Smooth muscle cell (in vitro differentiated cells): ENCODE results near the gene SEMA6D. TPM values are rescaled to one million over a fixed set of nuclear protein-coding genes. Genes with fewer than 3 reads are reported as not detected.

Source experiments
- DNase-seq: peaks from one replicate; lab custom pipeline; 2025; ENCODE audit not compliant: unreplicated experiment; lab: John Stamatoyannopoulos, UW
- H2AFZ ChIP-seq: fragments of 200-600 bp; sonication (generic); 2 replicates; pipeline ENCODE4 v1.6.0; 2016; ENCODE audit warnings: antibody characterized with exemption, low read depth, mild to moderate bottlenecking
- H3F3A ChIP-seq: fragments of 200-600 bp; sonication (generic); 2 replicates; pipeline ENCODE4 v1.6.0; 2017; ENCODE audit warnings: antibody characterized with exemption, low read depth
- H3K27ac ChIP-seq: fragments of 200-600 bp; sonication (generic); 2 replicates; pipeline ENCODE4 v1.5.1; 2016; ENCODE audit warnings: low read depth, mild to moderate bottlenecking
- H3K27me3 ChIP-seq: fragments of 200-600 bp; sonication (generic); 2 replicates; pipeline ENCODE4 v1.6.1; 2016; ENCODE audit warnings: low read depth, mild to moderate bottlenecking
- H3K36me3 ChIP-seq: fragments of 200-600 bp; sonication (generic); 2 replicates; pipeline ENCODE4 v1.5.1; 2016; ENCODE audit warnings: low read depth
- H3K4me1 ChIP-seq: fragments of 200-600 bp; sonication (generic); 2 replicates; pipeline ENCODE4 v1.5.1; 2016; ENCODE audit warnings: low read depth
- H3K4me2 ChIP-seq: fragments of 200-600 bp; sonication (generic); 2 replicates; pipeline ENCODE4 v1.6.0; 2016; ENCODE audit warnings: mild to moderate bottlenecking
- H3K4me3 ChIP-seq: fragments of 200-600 bp; sonication (generic); 2 replicates; pipeline ENCODE4 v1.5.1; 2016; ENCODE audit warnings: mild to moderate bottlenecking
- H3K79me2 ChIP-seq: fragments of 200-600 bp; sonication (generic); 2 replicates; pipeline ENCODE4 v1.6.0; 2016; ENCODE audit warnings: low read depth, mild to moderate bottlenecking
- H3K9ac ChIP-seq: fragments of 200-600 bp; sonication (generic); 2 replicates; pipeline ENCODE4 v1.6.0; 2016; ENCODE audit warnings: low read depth
- H3K9me3 ChIP-seq: fragments of 200-600 bp; sonication (generic); replicated peaks from 2 replicates; pipeline ENCODE4 v1.5.1; 2016; ENCODE audit warnings: low read depth
- H4K20me1 ChIP-seq: fragments of 200-600 bp; sonication (generic); 2 replicates; pipeline ENCODE4 v1.6.0; 2016; ENCODE audit warnings: low read depth
- WGBS: methylation state at CpG from one replicate; pipeline ENCODE4 v1.1.7; 2016; ENCODE audit warnings: low lambda C conversion rate; 5-methylcytosine and 5-hydroxymethylcytosine counted together
- polyA plus RNA-seq: library from polyadenylated mRNA; unstranded; fragments of >200 nt; fragmentation: Nextera tagmentation; extraction: Ambion mirVana; gene quantifications from 2 replicates; pipeline ENCODE4 v1.2.1, GENCODE V29; 2016
- total RNA-seq: library from RNA; depleted of rRNA; stranded (reverse); fragments of >200 nt; gene quantifications from 2 replicates; pipeline ENCODE4 v1.2.3, GENCODE V29; 2014
- TF ChIP-seq, protein P1 (sequence below): fragments of 200-600 bp; sonication (generic); IDR thresholded peaks from 2 replicates; pipeline ENCODE4 v1.5.1; 2017; ENCODE audit warnings: borderline replicate concordance, mild to moderate bottlenecking, antibody characterized with exemption; ENCODE audit not compliant: insufficient read depth, poor library complexity, severe bottlenecking

The SEMA6D gene
- total and polyA plus RNA-seq, 2 experiments from 2014 or later, result 31.4 to 44.9 TPM

DNA sequence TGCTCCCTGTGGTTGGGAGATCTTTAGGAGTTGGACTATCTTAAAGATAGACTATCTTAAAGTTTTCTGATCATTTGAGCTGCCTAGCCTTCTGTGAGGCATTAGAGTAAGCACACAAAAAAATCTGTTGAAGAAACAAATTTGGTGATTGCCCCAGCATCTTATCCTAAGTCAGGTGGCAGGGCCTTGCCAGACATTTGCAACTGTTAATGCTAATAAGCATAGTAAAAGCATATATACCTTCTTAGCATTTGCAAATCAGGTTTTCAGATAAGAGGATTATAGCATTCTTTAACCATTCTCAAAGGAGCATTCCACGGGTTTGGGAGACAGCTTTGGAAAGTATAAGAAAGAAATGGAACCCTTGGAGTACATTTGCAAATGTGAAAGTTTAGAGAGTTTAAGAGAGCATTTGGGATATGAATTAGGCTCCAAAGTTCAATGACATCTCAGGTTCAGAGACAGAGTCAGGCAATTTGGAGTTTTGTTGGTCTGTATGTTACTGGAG, 61.0 kb downstream of the SEMA6D start:
- DNase-seq, result no peak
- no peaks in the 10 kb centered on the region for H3K9me3 ChIP-seq
- no peak overlapping the region for H3K4me2 ChIP-seq
- TF ChIP-seq, protein P1, sequence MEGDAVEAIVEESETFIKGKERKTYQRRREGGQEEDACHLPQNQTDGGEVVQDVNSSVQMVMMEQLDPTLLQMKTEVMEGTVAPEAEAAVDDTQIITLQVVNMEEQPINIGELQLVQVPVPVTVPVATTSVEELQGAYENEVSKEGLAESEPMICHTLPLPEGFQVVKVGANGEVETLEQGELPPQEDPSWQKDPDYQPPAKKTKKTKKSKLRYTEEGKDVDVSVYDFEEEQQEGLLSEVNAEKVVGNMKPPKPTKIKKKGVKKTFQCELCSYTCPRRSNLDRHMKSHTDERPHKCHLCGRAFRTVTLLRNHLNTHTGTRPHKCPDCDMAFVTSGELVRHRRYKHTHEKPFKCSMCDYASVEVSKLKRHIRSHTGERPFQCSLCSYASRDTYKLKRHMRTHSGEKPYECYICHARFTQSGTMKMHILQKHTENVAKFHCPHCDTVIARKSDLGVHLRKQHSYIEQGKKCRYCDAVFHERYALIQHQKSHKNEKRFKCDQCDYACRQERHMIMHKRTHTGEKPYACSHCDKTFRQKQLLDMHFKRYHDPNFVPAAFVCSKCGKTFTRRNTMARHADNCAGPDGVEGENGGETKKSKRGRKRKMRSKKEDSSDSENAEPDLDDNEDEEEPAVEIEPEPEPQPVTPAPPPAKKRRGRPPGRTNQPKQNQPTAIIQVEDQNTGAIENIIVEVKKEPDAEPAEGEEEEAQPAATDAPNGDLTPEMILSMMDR, result no peak
- 12% methylated on average over 1 of the region's 1 CpG for WGBS
- H3F3A ChIP-seq, result peaks cover 6% of the 10 kb centered on the region
- H2AFZ ChIP-seq, result no peak overlapping the region
- H4K20me1 ChIP-seq, result no peaks in the 10 kb centered on the region
- H3K36me3 ChIP-seq, result no peaks in the 10 kb centered on the region
- no peak overlapping the region for H3K9ac ChIP-seq
- no peaks in the 10 kb centered on the region for H3K27me3 ChIP-seq
- no peak overlapping the region for H3K27ac ChIP-seq
- H3K4me1 ChIP-seq, result peaks cover 21% of the 10 kb centered on the region
- H3K4me3 ChIP-seq, result no peak overlapping the region
- no peaks in the 10 kb centered on the region for H3K79me2 ChIP-seq

DNA sequence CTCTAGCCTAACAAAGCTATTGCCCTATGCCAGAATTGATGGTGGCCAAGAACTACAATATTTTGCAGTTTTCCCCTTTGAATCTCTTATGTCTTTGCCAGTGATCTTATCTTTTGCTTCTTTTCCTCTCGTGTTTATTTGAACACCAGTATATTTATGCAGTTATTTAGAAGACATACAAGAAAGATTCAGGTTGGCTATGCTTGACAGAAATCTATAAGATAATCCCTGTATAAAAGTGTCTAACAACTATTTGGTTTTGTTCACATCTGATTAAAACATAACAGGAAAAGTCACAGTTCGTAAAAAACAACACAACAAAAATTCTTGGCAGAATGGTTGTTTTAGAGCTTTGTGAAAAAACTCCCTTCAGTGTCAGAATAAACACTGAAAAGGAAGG, 63.7 kb downstream of the SEMA6D start:
- Histone ChIP-seq H3K79me2 (no peaks in the 10 kb centered on the region), H3K4me2 (peak overlapping the region; percentile 35), H4K20me1 (no peaks in the 10 kb centered on the region), H3K36me3 (no peaks in the 10 kb centered on the region), H3K27ac (no peak overlapping the region), H3K4me1 (peaks cover 21% of the 10 kb centered on the region), H3K27me3 (no peaks in the 10 kb centered on the region), H3K9me3 (no peaks in the 10 kb centered on the region), H3K4me3 (no peak overlapping the region), H2AFZ (peak overlapping the region; percentile 22), H3K9ac (no peak overlapping the region), H3F3A (peaks cover 1% of the 10 kb centered on the region)
- 43% methylated on average over 2 of the region's 2 CpGs for WGBS
- DNase-seq, result no peak
- TF ChIP-seq, protein P1, result no peak

GRCh38 chr15:47781527-47781926, 64.2 kb downstream of the SEMA6D start:
- Histone ChIP-seq H3K4me3 (no peak overlapping the region), H3K27ac (no peak overlapping the region), H3K27me3 (no peaks in the 10 kb centered on the region), H3K79me2 (no peaks in the 10 kb centered on the region), H3K9ac (no peak overlapping the region), H3K4me2 (no peak overlapping the region), H4K20me1 (no peaks in the 10 kb centered on the region), H3K36me3 (no peaks in the 10 kb centered on the region), H3F3A (peaks cover 4% of the 10 kb centered on the region), H2AFZ (peak overlapping the region; percentile 22), H3K4me1 (peaks cover 21% of the 10 kb centered on the region), H3K9me3 (no peaks in the 10 kb centered on the region)
- 61% methylated on average over 3 of the region's 3 CpGs for WGBS
- TF ChIP-seq, protein P1, result no peak
- DNase-seq, result no peak

DNA sequence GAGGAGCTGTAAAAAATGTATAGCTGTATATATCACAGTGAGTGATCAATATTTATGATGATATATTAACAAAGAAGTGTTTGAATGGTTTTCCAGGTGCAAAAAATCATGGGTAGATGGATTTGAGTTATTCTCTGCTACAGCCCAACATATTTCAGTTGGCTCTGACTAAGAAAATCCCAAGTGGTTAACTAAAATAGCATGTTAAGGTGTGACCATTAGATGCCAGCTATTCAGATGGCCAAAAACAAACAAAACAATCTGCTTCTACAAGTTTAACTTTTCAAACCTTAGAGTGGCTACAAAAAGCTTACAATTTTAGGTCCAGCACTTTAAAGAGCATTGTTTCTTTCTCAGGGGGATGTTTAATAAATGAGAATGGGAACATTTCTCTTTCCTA, 67.5 kb downstream of the SEMA6D start:
- TF ChIP-seq, protein P1, result no peak

More for the DNA sequence above, 67.5 kb downstream of the SEMA6D start:
- H2AFZ ChIP-seq, result no peak overlapping the region
- peaks cover 14% of the 10 kb centered on the region for H3K4me1 ChIP-seq
- H3K79me2 ChIP-seq, result no peaks in the 10 kb centered on the region
- no peaks in the 10 kb centered on the region for H3K9me3 ChIP-seq
- no peak overlapping the region for H3K9ac ChIP-seq
- no peak overlapping the region for H3K4me2 ChIP-seq
- no peak for DNase-seq
- no peaks in the 10 kb centered on the region for H3K27me3 ChIP-seq
- no peaks in the 10 kb centered on the region for H3K36me3 ChIP-seq
- H4K20me1 ChIP-seq, result no peaks in the 10 kb centered on the region
- peaks cover 4% of the 10 kb centered on the region for H3F3A ChIP-seq
- H3K27ac ChIP-seq, result no peak overlapping the region
- H3K4me3 ChIP-seq, result no peak overlapping the region
